Kidney tubule cell (primary cell): ENCODE measurements around the gene PGC.
A peak's percentile ranks its signal among the peaks of the same experiment; 100 is the strongest.

Experiments used
- DNase-seq: peaks from one replicate; pipeline ENCODE4 v3.0.0-alpha.2; 2018; ENCODE audit warnings: low spot score

Gene PGC

DNA sequence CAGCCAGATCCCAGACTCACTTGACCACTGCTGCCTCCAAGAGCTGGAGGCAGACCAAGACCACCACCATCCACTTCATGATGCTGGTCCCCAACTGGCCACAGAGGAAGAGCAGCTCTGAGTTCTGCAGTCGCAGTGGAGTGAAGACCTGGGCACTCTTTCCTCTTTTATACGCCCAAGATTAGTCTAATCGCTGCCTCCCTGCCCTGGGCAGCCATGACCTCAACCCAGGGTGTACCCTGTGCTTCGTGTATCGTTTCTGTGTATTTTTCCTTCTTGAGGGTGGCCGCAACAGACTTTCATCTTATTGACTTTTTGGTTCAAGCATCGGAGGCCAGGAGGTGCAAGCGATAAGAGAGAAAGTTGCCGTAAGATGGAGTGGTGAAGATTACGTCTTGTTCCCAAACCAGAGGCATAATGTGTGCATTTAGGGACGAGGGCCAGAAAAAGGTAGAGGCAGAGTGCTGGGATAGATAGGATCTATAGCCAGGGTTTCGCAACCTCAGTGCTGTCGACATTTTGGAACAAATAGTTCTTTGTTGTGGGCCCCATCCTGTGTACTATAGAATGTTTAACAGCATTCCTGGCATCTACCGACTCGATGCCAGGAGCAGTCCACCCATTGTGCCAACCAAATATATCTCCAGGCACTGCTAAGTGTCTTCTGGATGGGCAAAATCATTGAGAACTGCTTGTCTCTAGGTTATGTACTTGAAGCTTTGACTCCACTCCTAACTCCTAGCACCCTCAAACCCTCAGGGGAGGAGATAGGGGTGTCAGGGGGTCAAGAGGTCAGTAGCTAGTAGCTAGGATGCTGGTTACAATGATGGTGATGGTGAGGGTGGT lies at the start of gene PGC:
PGC (minus strand) TSS at position 142 of the 846 bp plus-strand sequence; CDS start at position 79, 63 bp downstream.
- DNase-seq: no peak

DNA sequence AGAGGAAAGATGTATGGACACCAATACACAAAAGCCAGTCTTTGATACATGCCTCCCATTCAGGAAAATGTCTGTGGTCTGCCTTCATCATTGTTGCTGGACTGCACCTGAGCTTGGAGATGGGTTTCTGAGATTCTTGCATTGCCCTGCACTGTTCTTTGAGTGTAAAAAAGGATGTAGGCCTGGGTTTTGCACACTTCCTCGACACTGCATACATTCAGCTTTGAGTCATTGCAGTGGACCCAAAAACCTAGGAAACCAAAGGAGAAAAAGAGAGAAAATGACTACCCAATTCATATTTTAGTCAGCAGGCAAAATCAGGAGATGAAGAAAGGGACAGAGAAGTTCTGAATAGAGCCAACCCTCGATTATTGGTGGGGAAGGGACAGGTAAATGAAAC lies 49.3 kb upstream of the PGC start:
- DNase-seq: no peak

DNA sequence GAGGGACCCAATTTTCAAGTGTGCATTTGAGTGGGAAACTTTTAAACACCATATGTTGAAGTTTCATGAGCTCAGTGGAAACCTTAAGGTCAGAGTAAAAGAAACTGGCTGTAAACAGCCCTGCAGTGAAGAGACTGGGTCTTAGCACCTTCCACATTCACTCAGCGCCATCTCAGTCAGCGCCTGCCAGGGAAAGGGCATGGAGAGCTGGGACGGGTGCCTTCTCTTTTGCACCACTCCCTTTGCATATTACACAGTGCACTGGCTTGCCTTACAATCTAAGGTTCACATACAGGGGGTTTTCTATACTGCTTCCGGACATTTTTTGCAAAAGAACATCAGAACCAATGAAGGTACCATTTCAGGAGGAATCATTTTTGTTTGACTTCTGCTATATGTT lies 44.8 kb upstream of the PGC start:
- DNase-seq: no peak

DNA sequence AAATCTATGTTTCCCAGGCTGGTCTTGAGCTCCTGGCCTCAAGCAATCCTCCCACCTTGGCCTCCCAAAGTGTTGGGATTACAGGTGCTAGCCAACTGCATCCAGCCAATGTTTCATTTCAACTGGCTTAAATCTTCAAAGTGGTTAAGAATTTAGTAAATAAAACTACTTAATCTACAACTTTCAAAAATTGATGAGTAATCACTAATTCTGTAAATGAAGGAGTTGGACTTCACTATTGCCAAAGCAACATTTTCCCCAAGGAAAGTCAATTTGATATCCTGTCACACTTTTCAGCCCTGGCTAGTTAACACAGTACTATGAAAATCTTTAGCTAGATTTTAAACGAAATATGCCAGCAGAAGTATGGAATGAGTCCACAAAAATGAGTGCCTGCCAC lies 44.1 kb upstream of the PGC start:
- no peak for DNase-seq

DNA sequence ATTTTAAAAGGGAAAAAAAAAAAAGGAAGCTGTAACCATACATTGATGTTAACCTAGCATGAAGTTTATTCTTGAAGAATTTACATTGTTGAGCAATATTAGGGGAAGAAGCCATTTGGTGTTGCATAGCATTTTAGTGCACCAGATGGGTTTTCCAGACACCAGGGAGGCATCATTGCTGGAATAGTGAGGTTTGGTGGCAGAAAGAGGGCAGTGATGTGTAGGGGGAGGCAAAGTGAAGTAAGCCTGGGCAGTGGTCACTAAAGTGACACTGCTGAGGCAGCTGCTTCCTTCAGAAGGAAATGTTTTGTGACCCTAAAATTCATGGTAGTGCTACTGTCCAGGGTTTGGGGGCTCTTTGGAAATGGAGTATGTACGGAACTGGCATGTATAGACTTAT lies 42.8 kb upstream of the PGC start:
- DNase-seq: no peak

DNA sequence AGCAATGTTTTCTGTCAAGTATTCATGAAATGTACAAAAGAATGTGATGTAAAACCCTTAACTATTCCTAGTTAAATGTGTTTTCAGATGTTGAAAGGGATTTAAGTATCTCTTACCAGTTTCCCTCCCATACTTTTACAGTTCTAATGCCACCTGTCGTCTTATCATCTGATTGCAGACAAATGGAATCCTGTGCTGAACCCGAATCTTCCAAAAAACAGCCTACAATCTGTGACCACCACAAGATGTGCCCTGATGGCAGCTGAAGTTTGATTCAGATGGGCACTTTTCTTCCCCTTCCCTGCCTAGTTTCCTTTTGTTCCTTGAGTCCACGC lies 42.2 kb upstream of the PGC start:
- no peak for DNase-seq

DNA sequence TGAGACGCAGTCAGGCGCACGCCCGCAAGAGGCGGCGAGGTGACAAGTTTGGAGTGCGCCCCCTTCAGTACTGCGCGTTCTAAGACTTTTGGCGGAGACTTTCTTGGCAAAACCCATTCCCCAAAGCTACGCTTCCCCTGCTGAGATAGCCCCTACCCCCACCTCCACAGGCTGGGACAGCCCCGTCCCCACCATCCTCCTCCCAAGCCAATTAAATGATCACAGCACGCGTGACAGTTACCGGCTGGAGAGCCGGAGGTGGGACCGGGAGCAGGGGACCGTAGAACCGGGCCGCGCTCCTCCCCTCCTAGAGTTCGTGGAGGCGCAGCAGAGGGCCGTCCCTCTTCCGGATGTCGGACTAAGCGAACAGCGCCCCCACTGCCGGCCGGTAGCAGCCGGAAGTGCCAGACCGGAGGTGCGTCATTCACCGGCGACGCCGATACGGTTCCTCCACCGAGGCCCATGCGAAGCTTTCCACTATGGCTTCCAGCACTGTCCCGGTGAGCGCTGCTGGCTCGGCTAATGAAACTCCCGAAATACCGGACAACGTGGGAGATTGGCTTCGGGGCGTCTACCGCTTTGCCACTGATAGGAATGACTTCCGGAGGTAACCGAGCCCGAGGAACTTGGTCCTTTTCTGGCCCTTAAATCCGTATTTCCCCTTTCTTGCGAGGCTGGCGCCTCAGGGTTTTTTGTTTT lies 40.2 kb upstream of the PGC start, which contains the start of gene TOMM6:
TOMM6 (plus strand) TSS at position 476 of the 699 bp plus-strand sequence; CDS start at position 480, 4 bp downstream.
- peak; percentile 95 for DNase-seq

DNA sequence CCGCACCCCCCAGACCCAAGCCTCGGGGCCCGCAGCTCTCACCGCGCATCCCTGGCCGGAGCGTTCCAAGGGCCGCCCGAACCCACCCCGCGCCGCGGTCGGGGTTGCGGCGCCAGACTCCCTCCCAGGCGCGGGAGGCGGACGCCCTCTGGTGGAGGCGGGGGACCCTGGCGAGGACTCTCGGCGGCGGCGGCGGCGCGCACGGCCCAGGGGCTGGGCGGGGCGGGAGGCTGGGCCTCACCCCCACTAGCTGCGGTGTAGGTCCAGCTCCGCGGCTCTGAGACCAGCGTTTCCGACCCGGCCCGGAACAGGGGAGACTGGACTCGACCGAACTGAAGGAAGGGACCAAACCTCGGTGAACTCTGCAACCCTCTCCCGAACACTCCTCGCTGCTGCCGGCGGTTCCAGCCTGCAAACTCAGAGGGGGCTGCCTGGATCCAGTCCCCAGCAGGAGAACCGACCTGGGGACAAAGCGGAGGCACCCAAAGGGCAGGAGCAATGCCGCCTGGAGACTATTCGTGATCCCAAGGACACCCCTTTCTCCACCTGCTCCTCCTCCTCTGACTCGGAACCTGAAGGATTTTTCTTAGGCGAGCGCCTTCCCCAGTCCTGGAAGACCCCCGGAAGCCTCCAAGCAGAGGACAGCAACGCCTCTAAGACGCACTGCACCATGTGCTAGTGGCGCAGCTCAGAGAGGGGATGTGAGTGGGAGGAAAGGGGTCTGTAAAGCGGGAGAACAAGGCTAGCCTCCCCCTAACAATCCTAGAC lies 39.4 kb upstream of the PGC start:
- peak; percentile 81 for DNase-seq

DNA sequence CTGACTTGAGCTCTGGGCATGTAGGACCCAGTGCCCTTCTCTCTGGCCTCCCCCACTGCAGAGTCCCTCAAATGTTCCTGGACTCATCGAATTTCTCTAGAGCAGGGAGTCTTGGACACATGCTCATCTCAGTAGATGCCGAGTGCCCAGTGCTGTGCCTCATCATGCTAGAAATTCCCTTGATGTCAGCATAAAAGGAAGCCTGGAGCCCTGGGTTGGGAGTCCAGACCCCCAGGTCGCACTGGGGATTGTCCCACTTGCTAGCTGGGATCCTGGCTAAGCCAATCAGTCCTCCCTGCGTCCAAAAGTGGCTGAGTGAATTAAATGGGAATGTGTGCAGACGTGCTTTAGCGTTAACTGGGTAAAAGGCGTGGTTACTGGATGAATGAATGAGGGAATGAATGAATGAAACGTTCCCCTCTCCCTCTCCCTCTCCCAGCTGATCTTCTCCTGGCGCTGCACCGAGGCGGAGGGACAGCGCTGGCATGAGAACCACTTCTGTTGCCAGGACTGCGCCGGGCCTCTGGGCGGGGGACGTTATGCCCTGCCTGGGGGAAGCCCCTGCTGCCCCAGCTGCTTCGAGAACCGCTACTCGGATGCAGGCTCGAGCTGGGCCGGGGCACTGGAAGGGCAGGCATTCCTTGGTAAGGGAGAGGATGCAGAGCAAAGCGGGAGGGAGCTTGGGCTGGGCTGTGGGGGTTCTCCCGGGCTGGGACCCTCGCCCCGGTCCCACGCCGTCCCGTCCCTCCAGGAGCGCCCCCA lies 38.7 kb upstream of the PGC start:
- DNase-seq: no peak

DNA sequence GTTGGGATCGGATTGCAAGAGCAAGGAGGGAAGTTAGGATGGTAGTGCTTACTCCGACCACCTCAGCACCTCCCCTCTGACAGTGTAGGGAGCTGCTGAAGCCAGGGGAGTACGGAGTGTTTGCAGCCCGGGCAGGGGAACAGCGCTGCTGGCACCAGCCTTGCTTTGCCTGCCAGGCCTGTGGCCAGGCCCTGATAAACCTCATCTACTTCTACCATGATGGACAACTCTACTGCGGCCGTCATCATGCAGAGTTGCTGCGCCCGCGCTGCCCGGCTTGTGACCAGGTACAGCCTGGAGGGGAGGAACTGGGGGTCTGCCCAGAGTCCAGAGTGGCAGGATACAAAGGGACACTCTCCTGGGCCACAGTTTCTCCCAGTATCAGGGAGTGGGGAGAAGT lies 38.1 kb upstream of the PGC start:
- DNase-seq: no peak

DNA sequence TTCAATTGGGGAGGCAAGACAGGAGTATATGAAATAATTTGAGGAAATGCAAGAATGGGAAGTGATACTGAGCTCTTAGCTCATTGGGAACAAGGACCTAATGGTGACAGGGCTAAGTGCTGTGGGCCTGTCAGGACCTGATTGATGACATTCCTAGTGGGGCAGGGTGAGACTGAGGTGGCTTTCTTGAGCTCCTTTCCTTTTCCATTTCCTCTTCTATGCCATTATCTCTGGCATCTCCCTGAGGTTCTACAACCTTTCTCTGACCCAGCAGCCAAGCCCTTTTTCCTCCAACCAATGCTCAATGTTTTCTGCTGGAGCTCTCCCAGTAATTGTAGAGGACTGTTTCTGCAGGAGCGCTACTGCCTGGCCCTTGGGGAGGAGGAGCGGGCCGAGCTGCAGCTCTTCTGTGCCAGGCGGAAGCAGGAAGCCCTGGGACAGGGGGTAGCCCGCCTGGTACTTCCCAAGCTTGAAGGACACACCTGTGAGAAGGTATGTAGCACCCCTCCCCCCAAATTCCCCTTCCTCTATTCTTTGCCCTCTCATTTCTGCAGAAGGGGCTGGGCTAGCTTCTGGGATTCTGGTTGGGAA lies 37.5 kb upstream of the PGC start:
- no peak for DNase-seq

DNA sequence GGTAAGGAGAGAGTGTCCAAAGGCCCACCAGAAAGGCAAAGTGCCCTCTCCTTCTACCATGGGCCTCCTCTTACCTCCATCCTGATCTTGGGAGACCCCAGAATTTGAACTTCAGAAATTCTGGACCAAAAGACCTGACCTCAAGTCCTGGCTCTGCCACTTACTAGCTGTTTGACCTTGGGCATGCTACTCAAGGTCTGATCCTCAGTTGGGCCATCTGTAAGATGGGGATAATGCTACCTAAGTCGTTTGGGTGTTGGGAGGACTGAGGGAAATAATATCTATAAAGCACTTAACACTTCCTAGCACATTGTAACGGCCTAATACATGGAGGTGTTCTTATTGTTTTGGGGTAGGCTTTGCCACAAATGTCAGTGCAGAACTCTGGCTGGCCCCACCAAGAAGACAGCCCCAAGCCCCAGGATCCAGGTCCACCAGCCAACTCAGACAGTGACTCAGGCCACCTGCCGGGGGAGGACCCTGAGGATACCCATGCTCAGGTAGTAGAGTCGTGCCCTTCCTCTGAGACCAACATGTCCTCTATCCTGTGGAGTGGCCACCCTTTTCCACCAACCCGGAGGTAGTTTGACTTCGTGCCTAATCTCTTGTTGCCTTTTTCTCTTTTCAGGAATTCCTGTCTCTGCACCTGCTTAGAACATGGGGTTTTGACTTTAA lies 36.0 kb upstream of the PGC start:
- no peak for DNase-seq

DNA sequence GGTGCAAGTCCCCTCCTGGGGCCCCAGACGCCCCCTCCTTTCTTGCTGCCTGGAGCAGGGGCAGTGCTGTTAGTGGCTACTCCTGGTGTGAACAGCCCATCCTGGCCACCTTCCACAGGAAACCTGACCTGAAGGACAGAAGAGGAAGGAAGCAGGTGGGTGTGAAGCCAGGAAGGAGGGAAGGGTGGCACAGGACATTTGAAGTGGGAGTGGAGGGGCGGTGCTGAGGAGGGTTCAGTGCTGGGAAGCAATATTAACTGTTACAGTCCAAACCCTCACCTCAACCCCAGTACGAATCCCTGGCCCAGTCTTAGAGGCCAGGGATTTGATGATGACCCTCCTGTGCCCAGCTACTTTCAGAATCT lies 34.2 kb upstream of the PGC start:
- no peak for DNase-seq

DNA sequence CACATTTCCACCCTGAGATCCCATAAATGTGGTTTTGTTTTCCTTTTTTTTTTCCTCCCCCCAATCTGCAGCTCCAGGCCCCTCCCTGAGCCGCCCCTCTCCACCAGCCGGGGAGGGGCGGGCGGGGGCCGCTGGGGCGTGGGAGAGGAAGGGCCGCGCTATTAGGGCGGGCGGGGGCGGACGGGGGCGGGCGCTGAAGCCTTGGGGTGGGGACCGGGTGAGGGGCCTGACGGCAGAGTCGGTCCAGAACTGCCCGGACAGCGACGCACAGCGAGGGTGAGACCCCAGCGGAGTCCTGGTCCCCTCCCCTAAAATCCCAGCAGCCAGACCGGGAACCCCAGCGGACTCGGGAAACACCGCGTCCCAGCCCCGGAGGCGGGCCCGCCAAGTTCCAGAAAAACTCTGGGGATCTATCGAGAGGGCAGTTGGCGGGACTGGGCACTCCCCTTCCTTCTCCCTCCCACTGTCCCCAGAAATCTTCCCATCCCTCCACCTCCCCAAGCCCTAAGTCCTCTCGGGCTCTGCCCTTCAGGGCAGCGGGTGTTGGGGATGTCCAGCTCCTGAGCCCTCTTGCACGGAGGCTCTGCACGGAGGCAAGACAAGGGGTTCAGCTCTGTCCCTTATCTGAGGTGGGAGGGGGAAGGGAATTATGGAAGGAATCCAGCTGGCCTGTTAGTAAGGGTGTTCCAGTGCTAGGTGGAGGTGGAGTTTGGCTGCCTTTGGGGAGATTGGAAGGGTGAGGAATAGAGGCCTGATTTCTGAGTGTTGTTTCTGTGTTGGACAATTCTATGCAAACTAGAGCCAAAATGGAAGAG lies 33.6 kb upstream of the PGC start, which contains the start of gene PRICKLE4:
PRICKLE4 (plus strand) TSS at position 232 of the 815 bp plus-strand sequence. CDS start 2,692 bp downstream, outside the sequence.
- DNase-seq: peak; percentile 16

DNA sequence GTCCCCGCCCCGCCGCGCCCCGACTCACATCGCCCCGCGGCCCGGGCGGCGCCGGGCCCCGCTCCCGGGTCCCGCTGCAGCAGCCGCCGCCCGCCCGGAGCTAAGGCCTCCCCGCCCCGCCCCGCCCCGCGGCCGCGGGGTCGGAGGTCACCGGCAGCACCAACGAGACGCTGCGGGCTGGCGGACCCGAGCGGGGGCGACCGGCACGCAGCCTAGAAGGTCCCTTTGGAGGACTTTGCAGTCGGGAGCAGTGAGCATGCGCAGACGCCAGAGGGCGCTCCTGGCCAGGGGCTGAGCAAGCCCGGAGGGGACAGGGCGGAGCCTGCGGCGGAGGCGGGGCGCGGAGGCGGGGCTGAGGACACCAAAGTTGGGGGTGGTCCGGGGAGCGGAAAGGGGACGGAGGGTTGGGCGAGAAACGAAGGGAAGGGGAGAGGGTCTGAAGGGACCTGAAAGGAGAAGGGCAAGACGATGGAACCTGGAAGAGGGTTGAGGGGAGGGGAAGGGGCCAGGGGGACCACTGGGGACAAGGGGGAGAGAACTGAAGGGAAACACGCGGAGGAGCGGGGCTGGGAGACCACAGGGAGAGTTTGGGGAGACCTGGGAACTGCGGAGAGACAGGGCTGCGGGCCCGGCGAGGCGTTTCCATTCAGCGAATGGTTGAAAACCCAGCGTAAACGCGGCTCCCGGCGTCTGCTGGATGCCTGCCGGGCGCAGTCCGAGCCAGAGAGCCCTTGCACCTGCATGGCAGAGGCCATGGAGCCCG lies 32.8 kb upstream of the PGC start, which contains the start of gene FRS3:
FRS3 (minus strand) TSS at position 113 of the 763 bp plus-strand sequence. CDS start 2,913 bp downstream, outside the sequence.
- DNase-seq: peak; percentile 94

DNA sequence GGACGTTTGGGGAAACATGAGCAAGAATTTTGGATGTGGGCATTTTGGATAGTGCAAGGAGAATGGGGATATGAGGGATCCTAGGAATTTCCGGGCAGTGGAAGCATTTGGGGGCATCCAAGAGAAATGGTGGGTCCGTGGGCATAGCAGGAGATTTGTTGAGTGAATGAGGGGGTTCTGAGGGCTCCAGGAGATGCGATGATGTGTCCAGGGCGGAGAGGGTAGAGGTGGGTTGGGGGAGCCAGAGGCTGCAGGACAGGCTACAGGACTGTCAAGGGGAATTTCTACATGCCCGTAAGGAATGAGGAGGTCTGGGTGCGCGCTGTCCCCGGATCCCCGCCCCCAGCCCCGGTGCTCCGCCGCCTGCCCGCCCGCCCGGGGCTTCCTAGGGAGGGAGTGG lies 32.1 kb upstream of the PGC start:
- no peak for DNase-seq

DNA sequence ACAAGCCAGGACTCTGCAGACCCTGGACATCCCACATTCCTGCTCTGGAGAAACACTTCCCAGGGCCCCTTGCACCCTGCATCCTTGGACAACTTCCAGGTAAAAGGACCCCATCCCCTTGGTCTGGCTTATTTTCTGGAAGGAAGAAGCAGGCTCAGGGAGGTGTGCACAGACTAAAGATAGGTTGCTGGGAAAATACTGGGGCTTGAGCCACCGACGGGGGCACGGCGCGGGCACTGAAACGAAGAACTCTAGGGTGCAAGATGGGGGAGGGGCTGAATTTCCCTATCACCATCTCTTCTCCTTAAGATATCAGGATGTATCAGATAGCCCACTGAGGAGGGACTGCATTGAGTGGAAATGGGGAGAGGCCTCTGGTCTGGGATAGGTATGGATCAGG lies 31.7 kb upstream of the PGC start:
- DNase-seq: no peak

DNA sequence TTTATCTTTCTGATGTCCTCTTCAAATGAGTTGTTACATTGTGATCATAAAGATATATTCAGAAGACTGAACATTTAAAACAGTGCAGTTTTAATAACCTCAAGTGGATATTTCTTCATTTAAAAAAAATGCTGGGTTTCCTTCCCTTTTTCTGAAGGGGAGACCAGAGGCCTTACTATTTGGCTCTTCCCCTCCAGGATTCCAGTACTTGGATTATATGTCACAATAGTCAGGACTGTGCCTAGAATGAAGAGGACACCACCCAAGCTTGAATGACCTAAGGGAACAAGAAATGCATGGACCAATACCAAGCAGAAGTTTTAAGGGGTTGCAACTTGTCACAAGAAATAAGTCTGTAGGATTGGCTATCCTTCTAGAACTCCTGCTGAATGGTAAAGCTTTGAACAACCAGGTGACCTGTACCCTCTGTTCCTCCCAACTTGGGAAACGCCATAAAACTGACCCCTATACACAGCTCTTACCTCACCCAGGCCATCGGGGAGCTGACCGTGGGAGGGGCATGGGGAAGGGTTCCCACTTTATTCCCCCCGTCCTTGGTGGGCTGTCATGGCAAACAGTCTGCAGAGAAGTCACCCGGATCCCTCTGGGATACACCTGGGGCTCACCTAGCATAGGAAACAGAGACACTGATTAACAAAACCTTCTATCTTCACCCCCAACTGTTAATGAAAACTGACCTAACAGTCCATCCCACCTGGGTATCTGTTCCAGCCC lies 30.5 kb upstream of the PGC start:
- no peak for DNase-seq
